ENCODE results near the gene EXOC4. TPM values are rescaled to one million over a fixed set of nuclear protein-coding genes. Genes with fewer than 3 reads are reported as not detected.
"Not testable (repeated sequence)": the region's sequence is repeated elsewhere in the genome, so short reads cannot be mapped to it uniquely, and the experiment has no call there.

The EXOC4 gene
- total RNA-seq, 1 donor from 2014 or later, result 99.2 TPM

GRCh38 chr7:133319842-133320241, 67.0 kb downstream of the EXOC4 start:
- H3K4me3 ChIP-seq, result no peak overlapping the region
- H3K27me3 ChIP-seq, result no peaks in the 10 kb centered on the region
- peaks cover 0 to 10% of the 10 kb centered on the region in 2 donors for H3K36me3 ChIP-seq
- TF ChIP-seq POLR2A (IDR thresholded peaks at IDR 0.05), result no peak
- TF ChIP-seq CTCF (IDR thresholded peaks at IDR 0.05), result no peak
- no peak for TF ChIP-seq POLR2AphosphoS5 (IDR thresholded peaks at IDR 0.05; ENCODE audit: insufficient read depth in 1 of 2, low read depth in 1 of 2)
- no peaks in the 10 kb centered on the region for H3K4me1 ChIP-seq
- H3K9me3 ChIP-seq, result peaks cover 6% of the 10 kb centered on the region
- intact Hi-C loops (cut with DNase I), result no loop called here
- no peak overlapping the region for H3K27ac ChIP-seq
- no peak for DNase-seq (ENCODE audit: extremely low spot score in 2 of 2)

GRCh38 chr7:133320891-133321290, 68.0 kb downstream of the EXOC4 start:
- peaks cover 6% of the 10 kb centered on the region for H3K9me3 ChIP-seq
- H3K27me3 ChIP-seq, result no peaks in the 10 kb centered on the region
- intact Hi-C loops (cut with DNase I), result no loop called here

GRCh38 chr7:133321366-133321765, 68.5 kb downstream of the EXOC4 start:
- peaks cover 0 to 10% of the 10 kb centered on the region in 2 donors for H3K36me3 ChIP-seq
- H3K4me1 ChIP-seq; intact Hi-C loops (cut with DNase I); DNase-seq (ENCODE audit: extremely low spot score in 2 of 2); H3K4me3 ChIP-seq; H3K27me3 ChIP-seq; H3K27ac ChIP-seq; H3K9me3 ChIP-seq: not testable (repeated sequence)

More at GRCh38 chr7:133320891-133321290, 68.0 kb downstream of the EXOC4 start:
- Histone ChIP-seq H3K4me3 (no peak overlapping the region), H3K27ac (no peak overlapping the region), H3K4me1 (no peaks in the 10 kb centered on the region), H3K36me3 (peaks cover 0 to 10% of the 10 kb centered on the region in 2 donors)
- DNase-seq (ENCODE audit: extremely low spot score in 2 of 2), result no peak
- no peak for TF ChIP-seq POLR2AphosphoS5 (IDR thresholded peaks at IDR 0.05; ENCODE audit: insufficient read depth in 1 of 2, low read depth in 1 of 2)
- no peak for TF ChIP-seq CTCF (IDR thresholded peaks at IDR 0.05)
- no peak for TF ChIP-seq POLR2A (IDR thresholded peaks at IDR 0.05)

GRCh38 chr7:133326745-133327144, 73.9 kb downstream of the EXOC4 start:
- DNase-seq (ENCODE audit: extremely low spot score in 2 of 2); H3K27me3 ChIP-seq; intact Hi-C loops (cut with DNase I); H3K4me3 ChIP-seq; H3K36me3 ChIP-seq; H3K9me3 ChIP-seq; H3K27ac ChIP-seq; H3K4me1 ChIP-seq: not testable (repeated sequence)

- DNase-seq (ENCODE audit: extremely low spot score in 2 of 2); H3K4me3 ChIP-seq; H3K27ac ChIP-seq; H3K4me1 ChIP-seq; H3K27me3 ChIP-seq; intact Hi-C loops (cut with DNase I); H3K9me3 ChIP-seq; H3K36me3 ChIP-seq: not testable (repeated sequence)
Observed at GRCh38 chr7:133328021-133328420, 75.1 kb downstream of the EXOC4 start.

- Histone ChIP-seq H3K27me3 (no peaks in the 10 kb centered on the region), H3K9me3 (no peaks in the 10 kb centered on the region), H3K4me3 (no peak overlapping the region), H3K4me1 (no peaks in the 10 kb centered on the region), H3K36me3 (peaks cover 0 to 3% of the 10 kb centered on the region in 2 donors), H3K27ac (no peak overlapping the region)
- no peak for DNase-seq (ENCODE audit: extremely low spot score in 2 of 2)
- TF ChIP-seq CTCF (IDR thresholded peaks at IDR 0.05) (no peak), POLR2A (IDR thresholded peaks at IDR 0.05) (no peak), POLR2AphosphoS5 (IDR thresholded peaks at IDR 0.05; ENCODE audit: insufficient read depth in 1 of 2, low read depth in 1 of 2) (no peak)
- intact Hi-C loops (cut with DNase I), result no loop called here
Observed at GRCh38 chr7:133330085-133330484, 77.2 kb downstream of the EXOC4 start.

GRCh38 chr7:133331861-133332260, 79.0 kb downstream of the EXOC4 start:
- Histone ChIP-seq H3K27ac (no peak overlapping the region), H3K9me3 (no peaks in the 10 kb centered on the region), H3K36me3 (peaks cover 0 to 10% of the 10 kb centered on the region in 2 donors), H3K4me1 (no peaks in the 10 kb centered on the region), H3K27me3 (no peaks in the 10 kb centered on the region), H3K4me3 (no peak overlapping the region)
- DNase-seq (ENCODE audit: extremely low spot score in 2 of 2), result no peak
- TF ChIP-seq CTCF (IDR thresholded peaks at IDR 0.05) (no peak), POLR2AphosphoS5 (IDR thresholded peaks at IDR 0.05; ENCODE audit: insufficient read depth in 1 of 2, low read depth in 1 of 2) (no peak), POLR2A (IDR thresholded peaks at IDR 0.05) (no peak)
- intact Hi-C loops (cut with DNase I), result no loop called here

Measured in vagina (tissue), 2 donors.